HUES64 (cell line): ENCODE data around the gene ERICH4.

ENCODE experiments used
- H3K27ac ChIP-seq: 2 replicates; pipeline ENCODE4 v1.7.0; 2013; ENCODE audit warnings: low read depth, low read length, inconsistent platforms
- H3K27me3 ChIP-seq: 2 replicates; pipeline ENCODE4 v1.6.1; 2013; ENCODE audit warnings: mild to moderate bottlenecking, low read length; ENCODE audit not compliant: insufficient read depth
- H3K36me3 ChIP-seq: 2 replicates; pipeline ENCODE4 v1.6.1; 2013; ENCODE audit warnings: mild to moderate bottlenecking, low read length; ENCODE audit not compliant: insufficient read depth
- H3K4me1 ChIP-seq: 2 replicates; pipeline ENCODE4 v1.6.1; 2013; ENCODE audit warnings: mild to moderate bottlenecking, low read length, moderate library complexity; ENCODE audit not compliant: insufficient read depth
- H3K4me3 ChIP-seq: 2 replicates; pipeline ENCODE4 v1.5.1; 2013; ENCODE audit warnings: mild to moderate bottlenecking, low read length, moderate library complexity
- H3K9ac ChIP-seq: 2 replicates; pipeline ENCODE4 v1.6.1; 2013; ENCODE audit warnings: mild to moderate bottlenecking, low read depth, low read length
- H3K9me3 ChIP-seq: 2 replicates; pipeline ENCODE4 v1.6.1; 2013; ENCODE audit warnings: low read depth, low read length; ENCODE audit not compliant: insufficient read depth
- WGBS: fragments of 150-250, 120-280 bp; methylation state at CpG from one replicate; pipeline ENCODE4 v1.1.7; 2013; ENCODE audit warnings: missing lambda C conversion rate; 5-methylcytosine and 5-hydroxymethylcytosine counted together

ERICH4 gene

GRCh38 chr19:41437944-41438574 lies 4.9 kb upstream of the ERICH4 start:
- no peak overlapping the region for H3K27ac ChIP-seq
- no peaks in the 10 kb centered on the region for H3K27me3 ChIP-seq
- H3K4me1 ChIP-seq = no peaks in the 10 kb centered on the region
- no peak overlapping the region for H3K9ac ChIP-seq
- no peak overlapping the region for H3K4me3 ChIP-seq
- H3K36me3 ChIP-seq = peaks cover 21% of the 10 kb centered on the region
- H3K9me3 ChIP-seq = no peaks in the 10 kb centered on the region
- WGBS = 100% methylated on average over 7 of the region's 7 CpGs

- Histone ChIP-seq H3K27ac (peak within 1 kb of the TSS; percentile 91), H3K4me3 (peak within 1 kb of the TSS; percentile 88), H3K9ac (peak within 1 kb of the TSS; percentile 96), H3K4me1 (no peaks in the 10 kb centered on the region), H3K9me3 (no peaks in the 10 kb centered on the region), H3K27me3 (no peaks in the 10 kb centered on the region), H3K36me3 (peaks cover 12% of the 10 kb centered on the region)
- 2% methylated on average over 40 of the region's 40 CpGs for WGBS
Observed at GRCh38 chr19:41439441-41440222, 3.3 kb upstream of the ERICH4 start, which contains the start of gene DMAC2. Gene DMAC2 (minus strand): TSS chr19:41439912. CDS start chr19:41439899, 13 bp downstream.

- Histone ChIP-seq H3K9me3 (no peaks in the 10 kb centered on the region), H3K27ac (no peak overlapping the region), H3K9ac (no peak overlapping the region), H3K4me3 (no peak overlapping the region), H3K36me3 (peaks cover 9% of the 10 kb centered on the region), H3K27me3 (no peaks in the 10 kb centered on the region; the same call in none of the 2 replicates), H3K4me1 (no peaks in the 10 kb centered on the region)
- whole genome bisulfite sequencing = 86% methylated on average over 14 of the region's 15 CpGs
Observed at GRCh38 chr19:41441321-41441945, 1.5 kb upstream of the ERICH4 start.

GRCh38 chr19:41443813-41444455 lies 978 bp downstream of the ERICH4 start:
- Histone ChIP-seq H3K4me3 (no peak overlapping the region), H3K9ac (no peak overlapping the region), H3K4me1 (no peaks in the 10 kb centered on the region), H3K9me3 (no peaks in the 10 kb centered on the region; the same call in 1 of the 2 replicates), H3K36me3 (no peaks in the 10 kb centered on the region), H3K27ac (no peak overlapping the region), H3K27me3 (peaks cover 15% of the 10 kb centered on the region)
- 72% methylated on average over 6 of the region's 6 CpGs for WGBS

- Histone ChIP-seq H3K9ac (no peak overlapping the region), H3K36me3 (no peaks in the 10 kb centered on the region), H3K27ac (no peak overlapping the region), H3K4me3 (no peak overlapping the region), H3K27me3 (peaks cover 16% of the 10 kb centered on the region), H3K4me1 (no peaks in the 10 kb centered on the region), H3K9me3 (no peaks in the 10 kb centered on the region; the same call in 1 of the 2 replicates)
- 58% methylated on average over 5 of the region's 5 CpGs for WGBS
Observed at GRCh38 chr19:41445575-41445974, 2.6 kb downstream of the ERICH4 start.

GRCh38 chr19:41447732-41448332 lies 4.9 kb downstream of the ERICH4 start:
- Histone ChIP-seq H3K27ac (no peak overlapping the region), H3K9me3 (no peaks in the 10 kb centered on the region; the same call in 1 of the 2 replicates), H3K4me3 (no peak overlapping the region), H3K36me3 (no peaks in the 10 kb centered on the region), H3K27me3 (peaks cover 16% of the 10 kb centered on the region), H3K9ac (no peak overlapping the region), H3K4me1 (no peaks in the 10 kb centered on the region)
- WGBS = 72% methylated on average over 12 of the region's 12 CpGs

- peaks cover 20% of the 10 kb centered on the region for H3K27me3 ChIP-seq
- no peak overlapping the region for H3K27ac ChIP-seq
- H3K9me3 ChIP-seq = no peaks in the 10 kb centered on the region; the same call in 1 of the 2 replicates
- peak overlapping the region; percentile 41 for H3K4me3 ChIP-seq
- H3K9ac ChIP-seq = no peak overlapping the region
- H3K4me1 ChIP-seq = no peaks in the 10 kb centered on the region
- WGBS = 11% methylated on average over 21 of the region's 22 CpGs
- no peaks in the 10 kb centered on the region for H3K36me3 ChIP-seq
Observed at GRCh38 chr19:41449079-41449864, 6.3 kb downstream of the ERICH4 start.

- H3K9ac ChIP-seq = no peak overlapping the region
- H3K27ac ChIP-seq = no peak overlapping the region
- H3K27me3 ChIP-seq = peaks cover 23% of the 10 kb centered on the region
- no peaks in the 10 kb centered on the region for H3K4me1 ChIP-seq
- H3K9me3 ChIP-seq = no peaks in the 10 kb centered on the region; the same call in 1 of the 2 replicates
- 89% methylated on average over 2 of the region's 3 CpGs for WGBS
- H3K4me3 ChIP-seq = no peak overlapping the region
- no peaks in the 10 kb centered on the region for H3K36me3 ChIP-seq
Observed at GRCh38 chr19:41449865-41450178, 6.9 kb downstream of the ERICH4 start.

GRCh38 chr19:41452584-41453275 lies 9.8 kb downstream of the ERICH4 start:
- Histone ChIP-seq H3K9ac (no peak overlapping the region), H3K4me1 (no peaks in the 10 kb centered on the region), H3K4me3 (no peak overlapping the region), H3K27ac (no peak overlapping the region), H3K9me3 (no peaks in the 10 kb centered on the region), H3K27me3 (peaks cover 41% of the 10 kb centered on the region), H3K36me3 (no peaks in the 10 kb centered on the region)
- 55% methylated on average over 6 of the region's 6 CpGs for WGBS

- Histone ChIP-seq H3K27ac (no peak overlapping the region), H3K4me3 (no peak overlapping the region), H3K4me1 (no peaks in the 10 kb centered on the region), H3K36me3 (no peaks in the 10 kb centered on the region), H3K9ac (no peak overlapping the region), H3K27me3 (peaks cover 29% of the 10 kb centered on the region), H3K9me3 (0 out of 2 replicates have a peak, but pooled peaks cover 5% of the 10 kb centered on the region)
- 54% methylated on average over 2 of the region's 2 CpGs for WGBS
Observed at GRCh38 chr19:41455936-41456335, 13.0 kb downstream of the ERICH4 start.
